Measurements from ENCODE around the gene PEA15. TPM values are rescaled to one million over a fixed set of nuclear protein-coding genes. Genes with fewer than 3 reads are reported as not detected.
A peak's percentile ranks its signal among the peaks of the same experiment; 100 is the strongest.

Gene PEA15
- total and polyA plus RNA-seq, 2 of the 8 experiments (the other 6 are each of a cell fraction or from before 2014, with no cell fraction given), result 71.3 to 75.1 TPM

DNA sequence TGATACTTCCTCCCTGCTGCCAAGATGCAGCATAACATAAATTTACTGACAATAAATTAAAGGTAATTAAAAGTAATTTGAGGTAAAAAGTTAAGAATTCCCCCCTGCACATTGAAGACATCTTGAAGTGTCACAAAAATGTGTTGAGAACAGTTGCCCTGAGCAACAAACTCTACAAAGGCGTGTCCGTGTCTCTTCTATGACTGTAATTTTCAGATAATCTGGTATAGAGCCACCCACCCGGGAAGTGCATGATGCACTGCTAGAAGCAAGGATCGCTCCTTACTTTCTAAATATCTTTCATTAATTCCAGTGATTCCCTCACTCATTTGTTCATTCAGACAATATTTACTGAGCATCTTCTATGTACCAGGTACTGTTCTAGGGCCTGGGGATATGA, 25.8 kb upstream of the PEA15 start:
- no peak overlapping the region for H3K18ac ChIP-seq (ENCODE audit: extremely low read depth, low read length)
- H3K36me3 ChIP-seq (ENCODE audit: control insufficient read depth in 2 of 4, insufficient read depth in 4 of 4, low read length in 3 of 4), result no peaks in the 10 kb centered on the region
- no peak overlapping the region for H3K27ac ChIP-seq (ENCODE audit: low read depth, low read length)
- no peak overlapping the region for H2BK20ac ChIP-seq (ENCODE audit: low read length)
- no peak overlapping the region for H4K5ac ChIP-seq (ENCODE audit: insufficient read length, low read depth, low read length)
- no peak overlapping the region for H3K9ac ChIP-seq (replicated peaks in 1 of 4; ENCODE audit: extremely low read depth in 1 of 4, low read depth in 3 of 4, low read length in 3 of 4)
- H2AK5ac ChIP-seq (ENCODE audit: low read depth, low read length), result no peak overlapping the region
- H4K91ac ChIP-seq (replicated peaks; ENCODE audit: insufficient read length, low read length), result peak overlapping the region; percentile 77
- ChIA-PET CTCF (ENCODE audit: partially characterized antibody) (interaction anchor here (1.0 to 5.8 kb wide), 8 partner anchors 12 to 133 kb away, joined by 3 to 40 read pairs (median 4); partner anchors contain the start of gene CASQ1), POLR2A (ENCODE audit: partially characterized antibody) (interaction anchor here (4.9 kb wide), 1 partner anchor 8 kb away, joined by 26 read pairs; no protein-coding TSS in a partner anchor)
- H3K23me2 ChIP-seq (ENCODE audit: low read depth, low read length), result no peaks in the 10 kb centered on the region; the same call in 1 of the 2 replicates
- WGBS, 2 experiments (ENCODE audit: extremely low coverage in 1 of 2, insufficient coverage in 1 of 2, insufficient read length in 1 of 2, insufficient replicate concordance in 2 of 2, low coverage in 1 of 2, low lambda C conversion rate in 2 of 2, missing lambda C conversion rate in 1 of 2), result 96% methylated on average over 4 of the region's 4 CpGs; no CpG with 5 or more reads in 1 of the 2 experiments
- H2AFZ ChIP-seq (ENCODE audit: low read length), result no peak overlapping the region
- no peak overlapping the region for H2BK12ac ChIP-seq (ENCODE audit: low read depth, low read length)
- TF ChIP-seq, protein P1, sequence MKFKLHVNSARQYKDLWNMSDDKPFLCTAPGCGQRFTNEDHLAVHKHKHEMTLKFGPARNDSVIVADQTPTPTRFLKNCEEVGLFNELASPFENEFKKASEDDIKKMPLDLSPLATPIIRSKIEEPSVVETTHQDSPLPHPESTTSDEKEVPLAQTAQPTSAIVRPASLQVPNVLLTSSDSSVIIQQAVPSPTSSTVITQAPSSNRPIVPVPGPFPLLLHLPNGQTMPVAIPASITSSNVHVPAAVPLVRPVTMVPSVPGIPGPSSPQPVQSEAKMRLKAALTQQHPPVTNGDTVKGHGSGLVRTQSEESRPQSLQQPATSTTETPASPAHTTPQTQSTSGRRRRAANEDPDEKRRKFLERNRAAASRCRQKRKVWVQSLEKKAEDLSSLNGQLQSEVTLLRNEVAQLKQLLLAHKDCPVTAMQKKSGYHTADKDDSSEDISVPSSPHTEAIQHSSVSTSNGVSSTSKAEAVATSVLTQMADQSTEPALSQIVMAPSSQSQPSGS (IDR thresholded peaks at IDR 0.05; ENCODE audit: low read length), result no peak
- TF ChIP-seq KDM1A (IDR thresholded peaks at IDR 0.05; ENCODE audit: borderline replicate concordance, low read length) (no peak), JUND (IDR thresholded peaks at IDR 0.05; ENCODE audit: low read length) (no peak), POU5F1 (IDR thresholded peaks at IDR 0.05; ENCODE audit: low read depth, low read length) (no peak)
- no peak overlapping the region for H2BK5ac ChIP-seq (ENCODE audit: low read depth, low read length)
- no peaks in the 10 kb centered on the region for H3K9me3 ChIP-seq (ENCODE audit: insufficient read depth in 2 of 2, low read depth in 1 of 2, low read length in 1 of 2)
- H3K4me2 ChIP-seq (ENCODE audit: insufficient read depth in 1 of 2, low read depth in 2 of 2, low read length in 2 of 2), result no peak overlapping the region
- H4K8ac ChIP-seq (ENCODE audit: extremely low read depth, insufficient read depth, low read length), result no peak overlapping the region
- no peak overlapping the region for H2BK120ac ChIP-seq (replicated peaks; ENCODE audit: low read depth, low read length)
- no peak overlapping the region for H3K14ac ChIP-seq (ENCODE audit: insufficient read length)
- H3K4me3 ChIP-seq (ENCODE audit: extremely low read depth in 1 of 4, insufficient read depth in 2 of 4, low read depth in 3 of 4, low read length in 4 of 4), result no peak overlapping the region
- H3K4ac ChIP-seq (replicated peaks; ENCODE audit: insufficient read length, low read depth, low read length), result no peak overlapping the region
- no peaks in the 10 kb centered on the region for H3K27me3 ChIP-seq (replicated peaks in 1 of 4; ENCODE audit: control insufficient read depth in 3 of 4, extremely low read depth in 1 of 4, insufficient read depth in 3 of 4, low read length in 3 of 4)
- no peak for DNase-seq (ENCODE audit: low read depth in 1 of 2, low spot score in 2 of 2)
- peaks cover 0 to 6% (median 0%) of the 10 kb centered on the region in 4 experiments; a peak in 2 of 7 replicates for H3K4me1 ChIP-seq (replicated peaks in 1 of 4; ENCODE audit: control insufficient read depth in 3 of 4, insufficient read depth in 4 of 4, low read length in 3 of 4)
- no peaks in the 10 kb centered on the region for H3K79me1 ChIP-seq (ENCODE audit: low read depth, low read length)
- no peak overlapping the region for H3K56ac ChIP-seq (replicated peaks; ENCODE audit: insufficient read length, low read depth, low read length)
- H4K20me1 ChIP-seq (replicated peaks in 1 of 2; ENCODE audit: control insufficient read depth in 1 of 2, insufficient read depth in 2 of 2, low read length in 2 of 2), result no peaks in the 10 kb centered on the region
- no peak overlapping the region; the same call in 1 of the 2 replicates for H2BK15ac ChIP-seq (ENCODE audit: low read length)
- no peaks in the 10 kb centered on the region for H3K79me2 ChIP-seq (ENCODE audit: control insufficient read depth in 1 of 2, insufficient read depth in 2 of 2, low read length in 2 of 2)
- no peak for FAIRE-seq
- no peak overlapping the region for H3K23ac ChIP-seq (ENCODE audit: insufficient read length)
